ENCODE results near the gene EXOC6. TPM values are rescaled to one million over a fixed set of nuclear protein-coding genes. Genes with fewer than 3 reads are reported as not detected.

EXOC6 gene
- total RNA-seq: 111 and 119 TPM in 2 replicates

GRCh38 chr10:92848441-92849233 is at the start of gene EXOC6:
TSS of gene EXOC6 (plus strand) at chr10:92848520. CDS start at chr10:92848534, 14 bp downstream.

GRCh38 chr10:93059975-93060886 is 211.9 kb downstream of the EXOC6 start, which contains the start of gene CYP26C1:
TSS of gene CYP26C1 (plus strand) at chr10:93060798. CDS start at chr10:93061264, 466 bp downstream.

DNA sequence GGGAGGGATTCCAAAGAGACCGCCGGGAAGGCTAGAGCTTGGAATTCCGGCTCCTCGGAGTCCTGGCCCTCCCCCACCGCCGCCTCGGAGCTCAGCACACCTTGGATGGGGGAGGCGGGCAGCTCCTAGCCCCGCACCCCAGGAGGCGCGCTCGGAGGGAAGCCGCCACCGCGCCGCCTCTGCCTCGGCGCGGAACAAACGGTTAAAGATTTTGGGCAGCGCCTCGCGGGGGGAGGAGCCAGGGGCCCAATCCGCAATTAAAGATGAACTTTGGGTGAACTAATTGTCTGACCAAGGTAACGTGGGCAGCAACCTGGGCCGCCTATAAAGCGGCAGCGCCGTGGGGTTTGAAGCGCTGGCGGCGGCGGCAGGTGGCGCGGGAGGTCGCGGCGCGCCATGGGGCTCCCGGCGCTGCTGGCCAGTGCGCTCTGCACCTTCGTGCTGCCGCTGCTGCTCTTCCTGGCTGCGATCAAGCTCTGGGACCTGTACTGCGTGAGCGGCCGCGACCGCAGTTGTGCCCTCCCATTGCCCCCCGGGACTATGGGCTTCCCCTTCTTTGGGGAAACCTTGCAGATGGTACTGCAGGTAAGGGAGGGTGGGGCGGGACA is 225.3 kb downstream of the EXOC6 start, which contains the start of gene CYP26A1:
TSS of gene CYP26A1 (plus strand) at position 355 of the 608 bp plus-strand sequence. CDS start at position 397, 42 bp downstream.

Small RNA genes within 50 kb of the gene (small RNA-seq; reads per million reads assigned to genes)
- not detected for gene AL392103.1

Other genes starting within 250 kb of the EXOC6 start
- 65.0 and 71.9 TPM in 2 replicates for gene HHEX, start 158.6 kb upstream of the EXOC6 start, total RNA-seq
- 1.3 and 2.5 TPM in 2 replicates for gene CYP26C1, start 212.3 kb downstream of the EXOC6 start, total RNA-seq
- 1.3 TPM in 1 of 2 replicates, not detected in the other for gene CYP26A1, start 225.4 kb downstream of the EXOC6 start, total RNA-seq

Data from vein endothelial cell (primary cell).